ENCODE measurements around the gene SYTL3. TPM values are rescaled to one million over a fixed set of nuclear protein-coding genes. Genes with fewer than 3 reads are reported as not detected.

Gene SYTL3
- total RNA-seq, 4 donors from 2014 or later = 3.0 to 16.7 (median 6.7) TPM

DNA sequence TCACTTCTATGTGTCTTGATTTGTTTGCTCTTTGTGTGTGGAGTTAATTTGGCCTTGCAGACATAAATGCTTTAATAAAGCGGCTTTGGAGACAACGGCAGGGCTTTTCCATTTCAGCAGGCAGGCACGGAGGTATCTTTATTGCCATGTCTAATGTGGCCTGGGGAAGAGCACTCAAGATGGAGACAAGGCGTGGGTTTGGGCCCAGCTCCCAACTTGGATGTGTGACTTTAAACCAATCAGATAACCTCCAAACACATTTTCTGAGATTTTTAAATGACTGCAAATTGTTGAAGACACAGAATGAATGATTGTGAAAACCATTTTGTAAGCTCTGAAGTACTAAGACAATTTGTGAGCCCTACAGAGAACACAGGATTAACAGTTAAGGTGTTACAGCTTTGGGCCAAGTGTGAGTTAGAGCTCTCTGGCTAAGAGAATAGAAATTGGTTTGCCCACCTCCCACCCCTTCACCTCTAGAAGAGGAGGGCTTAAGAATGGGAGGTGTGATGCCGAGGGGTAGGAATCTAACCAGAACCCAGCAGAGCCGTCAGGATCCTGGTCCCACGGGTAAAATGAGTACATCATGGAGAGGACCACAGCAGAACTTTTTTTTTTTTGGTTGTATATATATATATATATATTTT is 14.3 kb upstream of the SYTL3 start:
- in situ Hi-C loops (cut with MboI; ENCODE audit: low sequenced_read_pairs in 4 of 4) (no loop called here), intact Hi-C loops (cut with DNase I; ENCODE audit: low total_unique reads) (loop anchor here (10.0 kb wide), 1 partner anchor 489 kb away; no protein-coding TSS in a partner anchor)
- no peaks in the 10 kb centered on the region for H3K9me3 ChIP-seq
- H3K4me1 ChIP-seq = peaks cover 39 to 47% of the 10 kb centered on the region in 2 donors
- H3K4me3 ChIP-seq = no peak overlapping the region
- peak overlapping the region in 2 of 4 donors; percentile 21 to 22 for H3K27ac ChIP-seq
- ATAC-seq (no peak), DNase-seq (no peak)
- peaks cover 0 to 32% of the 10 kb centered on the region in 2 donors for H3K36me3 ChIP-seq
- no peaks in the 10 kb centered on the region for H3K27me3 ChIP-seq
- TF ChIP-seq, protein P1, sequence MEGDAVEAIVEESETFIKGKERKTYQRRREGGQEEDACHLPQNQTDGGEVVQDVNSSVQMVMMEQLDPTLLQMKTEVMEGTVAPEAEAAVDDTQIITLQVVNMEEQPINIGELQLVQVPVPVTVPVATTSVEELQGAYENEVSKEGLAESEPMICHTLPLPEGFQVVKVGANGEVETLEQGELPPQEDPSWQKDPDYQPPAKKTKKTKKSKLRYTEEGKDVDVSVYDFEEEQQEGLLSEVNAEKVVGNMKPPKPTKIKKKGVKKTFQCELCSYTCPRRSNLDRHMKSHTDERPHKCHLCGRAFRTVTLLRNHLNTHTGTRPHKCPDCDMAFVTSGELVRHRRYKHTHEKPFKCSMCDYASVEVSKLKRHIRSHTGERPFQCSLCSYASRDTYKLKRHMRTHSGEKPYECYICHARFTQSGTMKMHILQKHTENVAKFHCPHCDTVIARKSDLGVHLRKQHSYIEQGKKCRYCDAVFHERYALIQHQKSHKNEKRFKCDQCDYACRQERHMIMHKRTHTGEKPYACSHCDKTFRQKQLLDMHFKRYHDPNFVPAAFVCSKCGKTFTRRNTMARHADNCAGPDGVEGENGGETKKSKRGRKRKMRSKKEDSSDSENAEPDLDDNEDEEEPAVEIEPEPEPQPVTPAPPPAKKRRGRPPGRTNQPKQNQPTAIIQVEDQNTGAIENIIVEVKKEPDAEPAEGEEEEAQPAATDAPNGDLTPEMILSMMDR (IDR thresholded peaks at IDR 0.05 in 4 of 5, conservative IDR thresholded peaks at IDR 0.05 in 1 of 5) = no peak
- no peak for TF ChIP-seq POLR2A (IDR thresholded peaks at IDR 0.05)

GRCh38 chr6:158636778-158637177 is 13.1 kb upstream of the SYTL3 start:
- TF ChIP-seq, protein P1 (IDR thresholded peaks at IDR 0.05 in 4 of 5, conservative IDR thresholded peaks at IDR 0.05 in 1 of 5) = no peak
- TF ChIP-seq POLR2A (IDR thresholded peaks at IDR 0.05) = no peak
- Histone ChIP-seq H3K27me3 (no peaks in the 10 kb centered on the region), H3K27ac (peak overlapping the region in 1 of 4 donors; percentile 100), H3K36me3 (peaks cover 0 to 32% of the 10 kb centered on the region in 2 donors), H3K4me1 (peaks cover 38 to 50% of the 10 kb centered on the region in 2 donors), H3K9me3 (no peaks in the 10 kb centered on the region), H3K4me3 (no peak overlapping the region)
- ATAC-seq = no peak
- intact Hi-C loops (cut with DNase I; ENCODE audit: low total_unique reads) = loop anchor here (10.0 kb wide), 1 partner anchor 488 kb away; no protein-coding TSS in a partner anchor
- DNase-seq = no peak
- in situ Hi-C loops (cut with MboI; ENCODE audit: low sequenced_read_pairs in 4 of 4) = no loop called here

GRCh38 chr6:158638324-158638854 is 11.5 kb upstream of the SYTL3 start:
- Histone ChIP-seq H3K9me3 (no peaks in the 10 kb centered on the region), H3K27me3 (no peaks in the 10 kb centered on the region), H3K27ac (peak overlapping the region; percentile 97 to 100 (median 98)), H3K4me1 (peaks cover 47 to 56% of the 10 kb centered on the region in 2 donors), H3K36me3 (peaks cover 0 to 32% of the 10 kb centered on the region in 2 donors), H3K4me3 (no peak overlapping the region)
- in situ Hi-C loops (cut with MboI; ENCODE audit: low sequenced_read_pairs in 4 of 4) = no loop called here
- peak in 1 of 2 donors; percentile 75 for DNase-seq
- TF ChIP-seq, protein P1 (IDR thresholded peaks at IDR 0.05 in 4 of 5, conservative IDR thresholded peaks at IDR 0.05 in 1 of 5) = no peak
- no peak for TF ChIP-seq POLR2A (IDR thresholded peaks at IDR 0.05)
- intact Hi-C loops (cut with DNase I; ENCODE audit: low total_unique reads) = loop anchor here (10.0 kb wide), 1 partner anchor 486 kb away; no protein-coding TSS in a partner anchor
- ATAC-seq = peak in 1 of 2 donors; percentile 24

GRCh38 chr6:158639056-158639455 is 10.8 kb upstream of the SYTL3 start:
- Histone ChIP-seq H3K27me3 (no peaks in the 10 kb centered on the region), H3K27ac (peak overlapping the region; percentile 97 to 100 (median 98)), H3K4me3 (no peak overlapping the region), H3K36me3 (peaks cover 0 to 28% of the 10 kb centered on the region in 2 donors), H3K4me1 (peaks cover 50 to 60% of the 10 kb centered on the region in 2 donors), H3K9me3 (no peaks in the 10 kb centered on the region)
- intact Hi-C loops (cut with DNase I; ENCODE audit: low total_unique reads) (loop anchor here (10.0 kb wide), 1 partner anchor 486 kb away; no protein-coding TSS in a partner anchor), in situ Hi-C loops (cut with MboI; ENCODE audit: low sequenced_read_pairs in 4 of 4) (no loop called here)
- ATAC-seq = no peak
- TF ChIP-seq POLR2A (IDR thresholded peaks at IDR 0.05) = no peak
- TF ChIP-seq, protein P1 (IDR thresholded peaks at IDR 0.05 in 4 of 5, conservative IDR thresholded peaks at IDR 0.05 in 1 of 5) = no peak
- DNase-seq = peak in 1 of 2 donors; percentile 19

Data from gastrocnemius medialis (tissue), 4 donors.